Activated naive CD4-positive, alpha-beta T cell treated with anti-CD3 and anti-CD28 coated beads, Interleukin-2, amount 50 U/mL, for 72 hours (primary cell): ENCODE results near the gene NOX3. TPM values are rescaled to one million over a fixed set of nuclear protein-coding genes. Genes with fewer than 3 reads are reported as not detected.
"Not testable (repeated sequence)": the region's sequence is repeated elsewhere in the genome, so short reads cannot be mapped to it uniquely, and the experiment has no call there.

Experiments
- ATAC-seq, 2 donors: fragments of 150-1000 bp; cut with Tn5 transposase; 2 replicates each; pipeline ENCODE4 v1.10.0; 2021; ENCODE audit warnings: mild to moderate bottlenecking in 2 of 2, moderate library complexity in 2 of 2
- DNase-seq, 2 donors: peaks; one replicate each; pipeline ENCODE4 v3.0.0; 2021 to 2022; ENCODE audit warnings: low spot score in 2 of 2
- H3K27ac Mint-ChIP-seq, 2 donors: one replicate each; pipeline ENCODE4 v1.8.0; 2022; ENCODE audit warnings: mild to moderate bottlenecking in 2 of 2, mixed read lengths in 2 of 2
- H3K36me3 Mint-ChIP-seq, 2 donors: one replicate each; pipeline ENCODE4 v1.8.0; 2022; ENCODE audit warnings: mixed read lengths in 2 of 2
- H3K9me3 Mint-ChIP-seq, 2 donors: one replicate each; pipeline ENCODE4 v1.8.0; 2022; ENCODE audit warnings: mixed read lengths in 2 of 2
- total RNA-seq, 2 donors: library from RNA; stranded (reverse); gene quantifications; one replicate each; pipeline ENCODE4 v1.2.3, GENCODE V29; 2022

NOX3 gene
- total RNA-seq, 2 donors from 2014 or later: not detected

DNA sequence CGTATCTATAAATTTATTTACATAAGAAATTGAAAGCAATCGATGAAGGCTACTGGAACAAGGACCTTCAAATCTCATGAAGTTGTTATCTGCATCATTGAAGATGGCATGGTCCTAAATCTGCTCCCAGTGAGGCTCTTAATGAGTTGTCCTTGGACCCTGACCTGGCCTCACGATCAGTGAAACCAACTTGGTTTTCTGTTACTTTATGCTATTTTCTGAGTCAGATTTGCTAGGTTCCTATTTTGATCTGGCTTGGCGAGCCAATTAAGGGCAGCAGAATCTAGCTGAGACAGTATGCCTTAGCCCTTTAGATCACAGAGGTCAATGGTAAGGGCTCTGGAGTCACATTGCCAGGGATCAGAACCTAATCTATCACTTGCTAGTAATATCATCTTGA is 30.1 kb upstream of the NOX3 start:
- ATAC-seq: no peak
- H3K36me3 Mint-ChIP-seq: no peaks in the 10 kb centered on the region
- H3K9me3 Mint-ChIP-seq: no peaks in the 10 kb centered on the region
- no peak for DNase-seq
- no peak overlapping the region for H3K27ac Mint-ChIP-seq

DNA sequence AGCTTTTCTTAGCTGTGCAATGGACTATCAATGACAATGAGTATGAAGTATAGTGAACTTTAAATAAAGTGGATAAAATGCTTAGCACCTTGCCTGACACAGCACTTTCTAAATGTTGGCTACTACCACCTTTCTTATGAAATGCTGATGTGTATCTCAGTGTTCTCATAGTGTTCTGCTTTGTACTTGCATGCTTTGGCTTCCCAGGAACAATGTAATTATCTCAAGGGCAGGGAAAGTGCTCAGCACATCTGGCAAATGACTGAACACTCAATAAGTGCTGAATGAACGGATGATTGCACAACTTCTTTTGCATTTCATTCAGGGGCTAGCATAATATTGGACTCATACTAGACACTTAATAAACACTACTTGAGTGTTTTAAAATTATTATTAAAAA is 28.2 kb upstream of the NOX3 start:
- H3K27ac Mint-ChIP-seq: no peak overlapping the region
- no peak for ATAC-seq
- no peak for DNase-seq
- H3K9me3 Mint-ChIP-seq: no peaks in the 10 kb centered on the region
- no peaks in the 10 kb centered on the region for H3K36me3 Mint-ChIP-seq

DNA sequence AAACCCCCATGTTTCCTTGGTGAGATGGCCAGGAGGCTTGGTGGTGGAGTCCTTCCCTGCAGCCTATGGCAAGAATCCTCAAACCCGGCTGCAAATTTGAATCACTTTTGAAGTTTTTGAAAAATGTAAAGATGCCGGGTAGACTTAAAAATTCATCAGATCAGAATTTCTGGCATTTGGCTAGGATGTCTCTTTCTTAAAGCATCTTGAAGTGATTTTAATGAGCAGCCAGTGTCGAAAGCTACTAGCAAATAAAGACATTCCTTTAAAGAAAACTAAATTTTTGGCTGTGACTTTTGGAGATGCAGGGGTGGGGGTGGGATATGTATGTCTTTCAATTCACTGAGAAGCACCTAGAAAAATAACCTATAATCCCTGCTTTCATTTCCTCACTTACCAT is 25.6 kb upstream of the NOX3 start:
- ATAC-seq (no peak), DNase-seq (no peak)
- Mint-ChIP-seq H3K36me3 (no peaks in the 10 kb centered on the region), H3K9me3 (no peaks in the 10 kb centered on the region), H3K27ac (no peak overlapping the region)

DNA sequence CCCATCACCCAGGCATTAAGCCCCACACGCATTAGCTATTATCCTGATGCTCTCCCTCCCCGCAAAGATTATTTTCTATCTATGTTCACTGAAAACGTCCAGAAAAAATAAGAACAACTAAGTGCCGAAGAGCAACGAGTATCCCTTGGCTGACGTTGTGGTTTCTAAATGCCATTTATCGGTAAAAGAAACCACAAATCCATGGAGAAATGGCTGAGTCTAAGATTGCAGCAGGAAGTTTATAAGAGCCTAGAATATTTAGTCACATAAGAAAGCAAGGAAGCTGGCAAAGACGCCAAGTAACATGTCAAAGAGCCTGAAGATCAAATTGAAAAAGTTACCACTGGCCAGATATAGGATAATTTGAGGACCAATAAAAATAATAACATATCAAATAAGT is 18.1 kb upstream of the NOX3 start:
- H3K27ac Mint-ChIP-seq: no peak overlapping the region
- peaks cover 19 to 22% of the 10 kb centered on the region in 2 donors for H3K36me3 Mint-ChIP-seq
- ATAC-seq: no peak
- no peak for DNase-seq
- peaks cover 14% of the 10 kb centered on the region in 2 donors for H3K9me3 Mint-ChIP-seq

- Mint-ChIP-seq H3K36me3 (peaks cover 27 to 28% of the 10 kb centered on the region in 2 donors), H3K9me3 (peaks cover 15 to 17% of the 10 kb centered on the region in 2 donors), H3K27ac (no peak overlapping the region)
- ATAC-seq (no peak), DNase-seq (no peak)
Observed at GRCh38 chr6:155472886-155473285, 17.2 kb upstream of the NOX3 start.

DNA sequence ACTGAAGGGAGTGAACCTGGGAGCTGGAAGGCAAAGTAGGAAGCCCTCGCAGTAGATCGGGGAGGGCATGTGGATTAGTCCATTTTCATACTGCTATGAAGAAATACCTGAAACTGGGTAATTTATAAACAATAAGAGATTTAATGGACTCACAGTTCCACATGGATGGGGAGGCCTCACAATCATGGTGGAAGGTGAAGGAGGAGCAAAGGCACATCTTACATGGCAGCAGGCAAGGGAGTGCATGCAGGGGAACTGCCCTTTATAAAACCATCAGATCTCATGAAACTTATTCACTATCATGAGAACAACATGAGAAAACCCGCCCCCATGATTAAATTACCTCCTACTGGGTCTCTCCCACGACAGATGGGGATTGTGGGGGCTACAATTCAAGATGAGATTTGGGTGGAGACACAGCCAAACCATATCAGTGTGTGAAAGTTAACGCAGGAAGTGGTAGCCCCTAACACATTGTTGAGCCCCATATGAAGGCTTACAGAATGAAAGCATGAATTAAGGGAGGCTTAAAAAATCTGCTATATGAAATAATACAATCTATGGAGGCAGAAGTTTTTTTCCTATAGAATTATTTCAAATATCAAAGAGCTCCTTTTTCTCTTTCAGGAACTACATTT is 15.5 kb upstream of the NOX3 start:
- H3K9me3 Mint-ChIP-seq: peaks cover 20 to 30% of the 10 kb centered on the region in 2 donors
- not testable (repeated sequence) for H3K27ac Mint-ChIP-seq, DNase-seq, ATAC-seq
- H3K36me3 Mint-ChIP-seq: peaks cover 36 to 38% of the 10 kb centered on the region in 2 donors

DNA sequence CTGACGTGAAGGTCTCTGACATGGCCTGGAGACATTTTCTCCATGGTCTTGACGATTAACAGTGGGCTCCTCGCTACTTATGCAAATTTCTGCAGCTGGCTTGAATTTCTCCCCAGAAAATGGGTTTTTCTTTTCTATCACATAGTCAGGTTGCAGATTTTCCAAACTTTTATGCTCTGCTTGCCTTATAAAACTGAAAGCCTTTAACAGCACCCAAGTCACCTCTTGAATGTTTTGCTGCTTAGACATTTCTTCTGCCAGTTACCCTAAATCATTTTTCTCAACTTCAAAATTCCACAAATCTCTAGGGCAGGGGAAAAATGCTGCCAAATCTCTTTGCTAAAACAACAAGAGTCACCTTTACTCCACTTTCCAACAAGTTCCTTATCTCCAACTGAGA is 12.9 kb upstream of the NOX3 start:
- not testable (repeated sequence) for ATAC-seq, DNase-seq, H3K27ac Mint-ChIP-seq
- Mint-ChIP-seq H3K9me3 (peaks cover 20 to 41% of the 10 kb centered on the region in 2 donors), H3K36me3 (peaks cover 38 to 45% of the 10 kb centered on the region in 2 donors)

GRCh38 chr6:155466539-155466938 is 10.9 kb upstream of the NOX3 start:
- ATAC-seq: no peak
- DNase-seq: no peak
- Mint-ChIP-seq H3K27ac (no peak overlapping the region), H3K9me3 (peaks cover 20 to 41% of the 10 kb centered on the region in 2 donors), H3K36me3 (peaks cover 38 to 45% of the 10 kb centered on the region in 2 donors)

DNA sequence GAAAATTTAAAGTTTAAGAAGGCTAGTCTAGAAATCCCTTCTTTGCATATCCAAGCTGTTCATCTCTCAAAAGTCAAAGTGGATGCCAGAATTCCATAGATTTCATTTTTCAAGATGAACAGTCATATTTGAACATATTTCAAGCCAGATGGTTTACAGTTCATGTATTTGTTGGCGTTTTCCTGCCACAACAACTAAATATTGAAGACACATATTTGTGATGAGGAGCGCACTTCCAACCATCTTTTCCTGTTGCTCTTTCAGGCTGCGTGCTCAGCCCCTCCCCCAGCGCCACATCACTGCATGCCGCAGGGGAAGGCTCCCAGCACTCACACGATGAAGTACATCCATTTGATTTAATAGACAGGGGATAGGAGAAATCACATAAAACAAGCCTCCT is 5.9 kb upstream of the NOX3 start:
- Mint-ChIP-seq H3K36me3 (peaks cover 3 to 8% of the 10 kb centered on the region in 2 donors), H3K9me3 (peaks cover 0 to 14% of the 10 kb centered on the region in 2 donors), H3K27ac (no peak overlapping the region)
- DNase-seq (no peak), ATAC-seq (no peak)

DNA sequence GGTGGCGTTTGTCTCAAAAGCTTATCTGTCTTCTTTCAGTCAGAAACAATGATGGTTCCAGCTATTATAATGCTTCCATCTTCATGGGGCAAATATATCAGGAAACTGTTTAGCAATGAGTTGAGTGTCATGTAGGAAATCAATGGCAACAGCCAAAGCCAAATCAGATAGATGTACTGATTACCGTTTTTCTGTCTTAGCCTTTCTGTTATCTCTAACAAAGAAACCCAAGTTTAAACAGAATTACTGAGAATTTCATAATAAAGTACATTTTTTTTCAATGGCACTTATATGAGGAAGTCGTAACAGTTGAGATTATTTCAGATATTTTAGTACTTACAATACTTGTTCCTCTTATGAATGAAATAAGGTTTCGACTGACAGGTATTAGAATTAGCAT is 1.2 kb downstream of the NOX3 start:
- Mint-ChIP-seq H3K27ac (no peak overlapping the region), H3K36me3 (no peaks in the 10 kb centered on the region), H3K9me3 (no peaks in the 10 kb centered on the region)
- ATAC-seq: no peak
- no peak for DNase-seq

DNA sequence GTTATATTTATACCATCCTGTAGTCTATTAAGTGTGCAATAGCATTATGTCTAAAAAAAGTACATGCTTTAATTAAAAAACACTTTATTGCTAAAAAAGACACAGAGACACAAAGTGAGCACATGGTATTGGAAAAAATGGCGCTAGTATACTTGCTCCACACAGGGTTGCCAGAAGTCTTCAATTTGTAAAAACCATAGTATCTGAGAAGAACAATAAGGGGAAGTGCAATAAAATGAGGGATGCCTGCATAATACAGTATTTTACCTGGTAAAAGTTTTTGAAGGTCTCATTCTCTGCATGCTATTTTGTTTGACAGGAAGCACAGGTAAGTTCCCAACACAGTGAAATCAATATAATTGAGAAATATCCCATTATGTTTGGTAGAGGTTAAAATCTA is 1.6 kb downstream of the NOX3 start:
- DNase-seq (no peak), ATAC-seq (no peak)
- Mint-ChIP-seq H3K9me3 (no peaks in the 10 kb centered on the region), H3K36me3 (no peaks in the 10 kb centered on the region), H3K27ac (no peak overlapping the region)

GRCh38 chr6:155452576-155452975 is 3.1 kb downstream of the NOX3 start:
- no peak for ATAC-seq
- no peak for DNase-seq
- Mint-ChIP-seq H3K36me3 (no peaks in the 10 kb centered on the region), H3K27ac (no peak overlapping the region), H3K9me3 (no peaks in the 10 kb centered on the region)

DNA sequence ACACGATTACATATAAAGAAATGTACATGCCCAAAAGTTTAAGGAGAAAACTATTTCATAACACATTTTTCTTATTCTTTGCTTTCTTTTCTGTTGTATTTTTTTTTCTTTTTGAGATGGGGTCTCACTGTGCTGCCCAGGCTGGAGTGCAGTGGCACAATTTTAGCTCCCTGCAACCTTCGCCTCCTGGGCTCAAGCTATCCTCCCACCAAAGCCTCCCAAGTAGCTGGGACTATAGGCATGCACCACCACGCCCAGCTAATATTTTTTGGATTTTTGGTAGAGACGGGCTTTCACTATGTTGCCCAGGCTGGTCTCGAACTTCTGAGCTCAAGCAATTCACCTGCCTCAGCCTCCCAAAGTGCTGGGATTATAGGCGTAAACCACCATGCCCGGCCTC is 4.1 kb downstream of the NOX3 start:
- not testable (repeated sequence) for ATAC-seq, H3K36me3 Mint-ChIP-seq, DNase-seq, H3K9me3 Mint-ChIP-seq, H3K27ac Mint-ChIP-seq

DNA sequence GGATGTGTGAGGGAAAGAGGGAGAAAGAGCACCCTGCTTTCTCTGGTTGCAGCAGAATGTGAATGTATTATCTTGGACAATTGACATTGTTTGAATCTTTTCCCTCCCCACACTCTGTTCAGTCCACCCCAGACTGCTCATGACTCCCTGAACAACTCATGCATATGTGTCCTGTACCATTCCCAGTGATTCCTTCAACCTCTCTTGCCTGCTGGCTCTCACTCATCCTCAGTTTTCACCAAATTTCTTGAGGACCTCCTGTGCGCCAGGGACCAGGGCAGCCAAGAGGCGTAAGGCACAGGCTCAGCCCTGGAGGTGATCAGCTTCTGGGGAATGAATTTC is 5.4 kb downstream of the NOX3 start:
- H3K27ac Mint-ChIP-seq: no peak overlapping the region
- H3K36me3 Mint-ChIP-seq: no peaks in the 10 kb centered on the region
- no peak for ATAC-seq
- no peaks in the 10 kb centered on the region for H3K9me3 Mint-ChIP-seq
- no peak for DNase-seq

- no peak for ATAC-seq
- Mint-ChIP-seq H3K27ac (no peak overlapping the region), H3K36me3 (no peaks in the 10 kb centered on the region), H3K9me3 (no peaks in the 10 kb centered on the region)
- DNase-seq: no peak
Observed at GRCh38 chr6:155449450-155450239, 6.0 kb downstream of the NOX3 start.

- Mint-ChIP-seq H3K9me3 (no peaks in the 10 kb centered on the region), H3K36me3 (no peaks in the 10 kb centered on the region), H3K27ac (no peak overlapping the region)
- no peak for ATAC-seq
- DNase-seq: no peak
Observed at GRCh38 chr6:155448668-155449449, 6.8 kb downstream of the NOX3 start.

GRCh38 chr6:155447949-155448348 is 7.7 kb downstream of the NOX3 start:
- no peaks in the 10 kb centered on the region for H3K9me3 Mint-ChIP-seq
- DNase-seq: no peak
- H3K27ac Mint-ChIP-seq: no peak overlapping the region
- no peaks in the 10 kb centered on the region for H3K36me3 Mint-ChIP-seq
- ATAC-seq: no peak
